Breast epithelium (tissue), 3 donors: ENCODE measurements around the gene AZU1.

ENCODE experiments used
- POLR2A ChIP-seq: fragments of 450-650 bp; IDR thresholded peaks from one replicate; pipeline ENCODE4 v1.6.1; 2016; ENCODE audit warnings: antibody characterized with exemption, mild to moderate bottlenecking, moderate library complexity
- TF ChIP-seq, protein P1 (sequence below), 3 donors: fragments of 450-650 bp; IDR thresholded peaks; one replicate each; pipeline ENCODE4 v1.5.1; 2016 to 2017; ENCODE audit warnings: antibody characterized with exemption in 3 of 3, mild to moderate bottlenecking in 3 of 3, moderate library complexity in 3 of 3

GRCh38 chr19:803099-803561, 24.5 kb upstream of the AZU1 start:
- TF ChIP-seq, protein P1, sequence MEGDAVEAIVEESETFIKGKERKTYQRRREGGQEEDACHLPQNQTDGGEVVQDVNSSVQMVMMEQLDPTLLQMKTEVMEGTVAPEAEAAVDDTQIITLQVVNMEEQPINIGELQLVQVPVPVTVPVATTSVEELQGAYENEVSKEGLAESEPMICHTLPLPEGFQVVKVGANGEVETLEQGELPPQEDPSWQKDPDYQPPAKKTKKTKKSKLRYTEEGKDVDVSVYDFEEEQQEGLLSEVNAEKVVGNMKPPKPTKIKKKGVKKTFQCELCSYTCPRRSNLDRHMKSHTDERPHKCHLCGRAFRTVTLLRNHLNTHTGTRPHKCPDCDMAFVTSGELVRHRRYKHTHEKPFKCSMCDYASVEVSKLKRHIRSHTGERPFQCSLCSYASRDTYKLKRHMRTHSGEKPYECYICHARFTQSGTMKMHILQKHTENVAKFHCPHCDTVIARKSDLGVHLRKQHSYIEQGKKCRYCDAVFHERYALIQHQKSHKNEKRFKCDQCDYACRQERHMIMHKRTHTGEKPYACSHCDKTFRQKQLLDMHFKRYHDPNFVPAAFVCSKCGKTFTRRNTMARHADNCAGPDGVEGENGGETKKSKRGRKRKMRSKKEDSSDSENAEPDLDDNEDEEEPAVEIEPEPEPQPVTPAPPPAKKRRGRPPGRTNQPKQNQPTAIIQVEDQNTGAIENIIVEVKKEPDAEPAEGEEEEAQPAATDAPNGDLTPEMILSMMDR (IDR thresholded peaks at IDR 0.05) = no peak
- TF ChIP-seq POLR2A = no peak
